ENCODE data around the gene ANTKMT.

DNA sequence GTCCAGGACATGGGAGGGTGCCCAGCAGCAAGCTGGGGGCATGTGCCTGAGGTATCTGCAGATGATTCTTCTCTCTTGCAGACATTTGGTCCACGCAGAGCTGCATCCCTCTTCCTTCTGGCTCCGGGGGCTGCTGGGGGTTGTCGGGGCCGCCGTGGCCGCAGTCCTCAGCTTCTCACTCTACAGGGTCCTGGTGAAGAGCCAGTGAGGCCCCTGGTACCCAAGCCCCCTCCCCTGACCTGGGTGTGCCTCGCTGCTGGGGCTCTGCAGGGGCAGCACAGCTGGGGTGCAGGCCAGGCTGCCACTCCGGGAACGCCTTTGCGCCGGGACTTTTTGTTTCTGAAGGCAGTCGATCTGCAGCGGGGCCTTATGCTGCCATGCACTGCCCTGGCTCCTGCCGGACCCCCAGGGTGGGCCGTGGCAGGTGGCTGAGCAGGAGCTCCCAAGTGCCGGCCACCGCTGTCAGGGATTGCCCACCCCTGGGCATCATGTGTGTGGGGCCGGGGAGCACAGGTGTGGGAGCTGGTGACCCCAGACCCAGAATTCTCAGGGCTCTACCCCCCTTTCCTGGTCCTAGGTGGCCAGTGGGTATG is 47.5 kb upstream of the ANTKMT start:
- TF ChIP-seq, protein P1, sequence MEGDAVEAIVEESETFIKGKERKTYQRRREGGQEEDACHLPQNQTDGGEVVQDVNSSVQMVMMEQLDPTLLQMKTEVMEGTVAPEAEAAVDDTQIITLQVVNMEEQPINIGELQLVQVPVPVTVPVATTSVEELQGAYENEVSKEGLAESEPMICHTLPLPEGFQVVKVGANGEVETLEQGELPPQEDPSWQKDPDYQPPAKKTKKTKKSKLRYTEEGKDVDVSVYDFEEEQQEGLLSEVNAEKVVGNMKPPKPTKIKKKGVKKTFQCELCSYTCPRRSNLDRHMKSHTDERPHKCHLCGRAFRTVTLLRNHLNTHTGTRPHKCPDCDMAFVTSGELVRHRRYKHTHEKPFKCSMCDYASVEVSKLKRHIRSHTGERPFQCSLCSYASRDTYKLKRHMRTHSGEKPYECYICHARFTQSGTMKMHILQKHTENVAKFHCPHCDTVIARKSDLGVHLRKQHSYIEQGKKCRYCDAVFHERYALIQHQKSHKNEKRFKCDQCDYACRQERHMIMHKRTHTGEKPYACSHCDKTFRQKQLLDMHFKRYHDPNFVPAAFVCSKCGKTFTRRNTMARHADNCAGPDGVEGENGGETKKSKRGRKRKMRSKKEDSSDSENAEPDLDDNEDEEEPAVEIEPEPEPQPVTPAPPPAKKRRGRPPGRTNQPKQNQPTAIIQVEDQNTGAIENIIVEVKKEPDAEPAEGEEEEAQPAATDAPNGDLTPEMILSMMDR (IDR thresholded peaks at IDR 0.05): no peak
- TF ChIP-seq EP300 (IDR thresholded peaks at IDR 0.05) (no peak), POLR2A (IDR thresholded peaks at IDR 0.05) (no peak)
